GM19099 (cell line): ENCODE data around the gene NEURL3.

ENCODE experiments used
- POLR2A ChIP-seq: IDR thresholded peaks from 3 replicates; pipeline ENCODE4 v1.6.1; 2011; ENCODE audit warnings: low read depth; ENCODE audit not compliant: insufficient read length; ENCODE audit errors: extremely low read depth

Gene NEURL3

GRCh38 chr2:96452053-96452452 lies 53.1 kb downstream of the NEURL3 start:
- no peak for TF ChIP-seq POLR2A

GRCh38 chr2:96449637-96450036 lies 55.5 kb downstream of the NEURL3 start:
- no peak for TF ChIP-seq POLR2A

- no peak for TF ChIP-seq POLR2A
Measured at GRCh38 chr2:96449174-96449573, 56.0 kb downstream of the NEURL3 start.

- TF ChIP-seq POLR2A = no peak
Measured at GRCh38 chr2:96447726-96448125, 57.4 kb downstream of the NEURL3 start.
